HEK293T (cell line): ENCODE results near the gene C8B.

Experiments used
- CTCF ChIA-PET: fragments of 350-600 bp; formaldehyde crosslinking; extraction: SDS; loops from one replicate; lab custom pipeline; 2021; ENCODE audit warnings: antibody characterized with exemption, inconsistent platforms; lab: Yijun Ruan, JAX
- POLR2A ChIA-PET: fragments of 350-600 bp; formaldehyde crosslinking; extraction: SDS; loops from one replicate; lab custom pipeline; 2020; ENCODE audit warnings: antibody characterized with exemption, inconsistent platforms; lab: Yijun Ruan, JAX
- DNase-seq: peaks from one replicate; pipeline ENCODE4 v3.0.0; 2012; ENCODE audit warnings: mixed read lengths; ENCODE audit errors: extremely low spot score
- ARNT ChIP-seq: fragments of 450-650 bp; IDR thresholded peaks from 2 replicates; pipeline ENCODE4 v1.6.1; 2017; ENCODE audit warnings: mild to moderate bottlenecking
- BHLHE40 ChIP-seq: fragments of 450-650 bp; IDR thresholded peaks from 2 replicates; pipeline ENCODE4 v1.6.1; 2016; ENCODE audit warnings: mild to moderate bottlenecking, moderate library complexity, borderline replicate concordance
- CTBP1 ChIP-seq: fragments of 450-650 bp; IDR thresholded peaks from 2 replicates; pipeline ENCODE4 v1.6.1; 2016; ENCODE audit warnings: borderline replicate concordance
- ELF4 ChIP-seq: fragments of 450-650 bp; IDR thresholded peaks from 2 replicates; pipeline ENCODE4 v1.6.1; 2017; ENCODE audit warnings: antibody characterized with exemption
- FOXA1 ChIP-seq: fragments of 450-650 bp; IDR thresholded peaks from 2 replicates; pipeline ENCODE4 v1.6.1; 2016; ENCODE audit warnings: mild to moderate bottlenecking
- FOXK2 ChIP-seq: fragments of 450-650 bp; IDR thresholded peaks from 2 replicates; pipeline ENCODE4 v1.6.1; 2016; ENCODE audit warnings: mild to moderate bottlenecking
- FOXM1 ChIP-seq: fragments of 450-650 bp; IDR thresholded peaks from 2 replicates; pipeline ENCODE4 v1.6.1; 2017; ENCODE audit warnings: mild to moderate bottlenecking, borderline replicate concordance
- HDGF ChIP-seq: fragments of 450-650 bp; IDR thresholded peaks from 2 replicates; pipeline ENCODE4 v1.6.1; 2017; ENCODE audit warnings: antibody characterized with exemption, borderline replicate concordance
- L3MBTL2 ChIP-seq: fragments of 450-650 bp; conservative IDR thresholded peaks from 2 replicates; pipeline ENCODE4 v1.6.1; 2016; ENCODE audit warnings: mild to moderate bottlenecking
- LEF1 ChIP-seq: fragments of 450-650 bp; IDR thresholded peaks from 2 replicates; pipeline ENCODE4 v1.6.1; 2017; ENCODE audit warnings: mild to moderate bottlenecking, borderline replicate concordance
- NFRKB ChIP-seq: fragments of 450-650 bp; IDR thresholded peaks from 2 replicates; pipeline ENCODE4 v1.6.1; 2016; ENCODE audit warnings: mild to moderate bottlenecking, moderate library complexity
- SP1 ChIP-seq: fragments of 450-650 bp; IDR thresholded peaks from 2 replicates; pipeline ENCODE4 v1.6.1; 2017
- SUZ12 ChIP-seq: fragments of 450-650 bp; IDR thresholded peaks from 2 replicates; pipeline ENCODE4 v1.6.1; 2016; ENCODE audit warnings: mild to moderate bottlenecking
- TARDBP ChIP-seq: fragments of 450-650 bp; IDR thresholded peaks from 2 replicates; pipeline ENCODE4 v1.6.1; 2016
- ZNF384 ChIP-seq: fragments of 450-650 bp; IDR thresholded peaks from 2 replicates; pipeline ENCODE4 v1.6.1; 2016
- TF ChIP-seq, protein P1 (sequence below): fragments of 450-650 bp; IDR thresholded peaks from 2 replicates; pipeline ENCODE4 v1.6.1; 2016

The C8B gene

DNA sequence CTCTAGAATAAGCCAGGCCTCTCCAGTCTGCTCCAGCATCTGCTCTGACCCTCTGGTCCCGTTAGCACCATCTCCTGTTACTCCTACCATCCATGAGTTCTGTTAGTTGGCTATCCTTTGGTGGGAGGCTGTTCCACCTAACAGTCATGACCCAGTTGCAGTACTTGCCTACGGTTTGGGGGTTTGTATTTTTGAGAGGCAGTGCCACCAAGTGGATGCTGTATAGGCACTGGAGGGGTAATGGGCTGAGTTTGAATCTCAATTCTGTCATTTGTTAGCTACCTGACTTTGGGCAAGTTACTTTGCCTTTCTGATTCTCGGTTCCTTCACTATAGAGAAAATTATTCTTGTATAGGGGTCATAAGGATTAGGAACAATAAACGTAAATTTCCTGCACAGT lies 12.1 kb upstream of the C8B start:
- ChIA-PET CTCF (interaction anchor here (1.0 kb wide), 1 partner anchor 10 kb away, joined by 5 read pairs; no protein-coding TSS in a partner anchor), POLR2A (no interaction called here)
- DNase-seq = no peak
- TF ChIP-seq FOXM1 (no peak), NFRKB (no peak), FOXA1 (no peak), LEF1 (no peak), SUZ12 (no peak), CTBP1 (no peak), ZNF384 (no peak), SP1 (no peak), HDGF (no peak), BHLHE40 (no peak), FOXK2 (no peak), ARNT (no peak), L3MBTL2 (no peak)

DNA sequence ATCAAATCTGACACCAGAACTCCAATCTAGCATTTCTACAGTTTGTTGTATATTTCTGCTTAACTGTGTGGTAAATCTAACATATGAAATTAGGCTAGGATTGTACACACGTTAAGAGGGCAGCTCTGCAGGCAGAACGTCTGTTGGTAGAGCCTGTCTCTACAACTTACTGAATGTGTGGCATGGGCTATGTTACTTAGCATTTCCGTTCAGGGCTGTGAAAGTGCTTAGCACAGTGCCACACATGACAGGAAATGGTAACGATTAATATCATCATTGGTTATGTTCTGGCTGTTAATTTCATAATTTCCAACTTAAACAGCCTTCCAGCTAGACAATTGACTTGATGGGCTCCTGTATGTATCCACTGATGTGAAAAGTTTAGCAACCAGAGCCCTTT lies 9.6 kb upstream of the C8B start:
- POLR2A ChIA-PET = no interaction called here
- CTCF ChIA-PET = no interaction called here
- no peak for DNase-seq
- TF ChIP-seq FOXA1 = no peak
- TF ChIP-seq BHLHE40 = no peak
- no peak for TF ChIP-seq FOXM1
- TF ChIP-seq ZNF384 = no peak

DNA sequence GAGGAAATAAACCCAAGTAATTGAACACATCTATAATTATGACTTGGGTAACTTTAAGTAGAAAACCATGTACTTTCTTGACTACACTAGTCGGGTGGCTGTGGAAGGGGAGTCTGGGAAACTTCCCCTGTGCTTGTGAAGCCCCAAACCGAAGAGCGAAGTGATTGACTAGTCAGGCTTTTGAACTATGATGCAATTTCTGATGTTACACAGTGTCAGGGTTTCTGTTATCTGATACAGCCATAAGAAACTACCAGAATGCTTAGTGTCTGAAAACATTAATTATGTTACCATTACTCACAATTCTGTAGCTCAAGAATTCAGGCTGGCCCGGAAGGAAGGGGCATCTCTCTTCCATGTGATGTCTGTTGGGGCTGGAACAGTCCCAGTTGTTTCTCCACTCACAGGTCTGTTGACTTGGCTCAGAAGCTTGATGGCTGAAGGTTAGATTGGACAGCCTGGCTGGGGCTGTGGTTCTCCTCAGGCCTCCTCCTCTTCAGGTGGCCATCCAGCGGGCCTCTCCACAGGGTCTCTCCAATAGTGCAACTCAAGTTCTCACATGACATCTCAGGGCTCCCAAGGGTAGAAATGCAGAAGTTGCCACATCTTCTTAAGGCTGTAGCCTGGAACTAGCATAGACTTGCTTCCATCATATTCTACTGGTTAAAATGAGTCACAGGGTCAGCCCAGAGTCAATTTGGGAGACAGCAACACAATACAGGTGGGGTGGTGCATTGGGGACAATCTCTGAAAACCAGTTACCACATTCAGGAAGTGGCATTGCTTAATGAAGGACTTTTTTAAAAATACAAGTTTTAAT lies 8.3 kb upstream of the C8B start:
- ChIA-PET CTCF (interaction anchor here (0.6 kb wide), 1 partner anchor 156 kb away, joined by 4 read pairs; no protein-coding TSS in a partner anchor), POLR2A (no interaction called here)
- no peak for TF ChIP-seq FOXM1
- no peak for TF ChIP-seq HDGF
- TF ChIP-seq ARNT = no peak
- no peak for TF ChIP-seq LEF1
- TF ChIP-seq SP1 = no peak
- TF ChIP-seq FOXK2 = no peak
- no peak for TF ChIP-seq ZNF384
- TF ChIP-seq, protein P1, sequence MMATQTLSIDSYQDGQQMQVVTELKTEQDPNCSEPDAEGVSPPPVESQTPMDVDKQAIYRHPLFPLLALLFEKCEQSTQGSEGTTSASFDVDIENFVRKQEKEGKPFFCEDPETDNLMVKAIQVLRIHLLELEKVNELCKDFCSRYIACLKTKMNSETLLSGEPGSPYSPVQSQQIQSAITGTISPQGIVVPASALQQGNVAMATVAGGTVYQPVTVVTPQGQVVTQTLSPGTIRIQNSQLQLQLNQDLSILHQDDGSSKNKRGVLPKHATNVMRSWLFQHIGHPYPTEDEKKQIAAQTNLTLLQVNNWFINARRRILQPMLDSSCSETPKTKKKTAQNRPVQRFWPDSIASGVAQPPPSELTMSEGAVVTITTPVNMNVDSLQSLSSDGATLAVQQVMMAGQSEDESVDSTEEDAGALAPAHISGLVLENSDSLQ = no peak
- TF ChIP-seq SUZ12 = no peak
- TF ChIP-seq BHLHE40 = no peak
- no peak for TF ChIP-seq TARDBP
- no peak for TF ChIP-seq ELF4
- TF ChIP-seq FOXA1 = no peak
- no peak for DNase-seq

DNA sequence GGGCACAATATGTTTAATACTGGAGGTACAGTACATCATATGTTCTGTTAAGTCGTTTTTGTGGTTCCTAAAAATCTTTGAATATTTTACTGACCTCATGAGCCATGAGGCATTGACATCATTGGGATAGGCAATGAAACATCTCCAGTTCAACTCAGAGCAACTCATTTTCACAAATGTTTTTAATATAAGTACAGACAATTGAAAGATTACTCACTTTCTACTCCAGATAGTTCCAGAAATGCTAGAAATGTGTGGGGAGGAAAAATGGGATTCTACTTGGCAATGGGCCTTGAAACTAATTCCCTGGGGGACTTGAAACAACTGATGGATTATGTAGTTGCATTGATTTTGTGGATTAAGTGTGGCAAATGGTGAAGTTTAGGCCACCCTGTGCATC lies 7.2 kb upstream of the C8B start:
- ChIA-PET CTCF (no interaction called here), POLR2A (no interaction called here)
- TF ChIP-seq L3MBTL2 (no peak), ARNT (no peak), HDGF (no peak), FOXA1 (no peak), SUZ12 (no peak), CTBP1 (no peak), ELF4 (no peak), FOXK2 (no peak), TARDBP (no peak), NFRKB (no peak), BHLHE40 (no peak)
- TF ChIP-seq, protein P1 = no peak
- no peak for DNase-seq

DNA sequence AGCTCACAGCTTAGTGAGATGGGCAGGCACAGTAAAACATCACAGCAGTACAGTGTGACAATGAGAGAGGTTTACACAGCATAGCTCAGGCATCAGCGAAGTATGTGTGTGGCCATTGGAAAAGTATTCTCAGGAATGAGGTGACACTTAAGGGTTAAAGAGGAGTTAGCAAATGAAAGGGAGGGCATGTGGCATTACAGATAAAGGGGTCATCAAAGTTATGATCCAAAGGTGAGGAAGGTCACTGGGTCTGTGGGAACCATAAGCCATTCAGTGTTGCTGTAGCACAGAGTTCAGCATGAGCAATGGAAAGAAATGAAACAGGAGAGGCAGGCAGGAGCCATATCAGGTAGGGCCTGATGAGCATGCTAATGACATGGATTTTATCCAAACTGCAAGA lies 4.5 kb upstream of the C8B start:
- no peak for TF ChIP-seq FOXA1
- TF ChIP-seq ELF4 = no peak
- no peak for TF ChIP-seq SUZ12
- TF ChIP-seq, protein P1 = no peak
- no peak for TF ChIP-seq CTBP1
- no peak for TF ChIP-seq HDGF
- TF ChIP-seq BHLHE40 = no peak
- TF ChIP-seq ZNF384 = no peak
- TF ChIP-seq LEF1 = no peak
- TF ChIP-seq FOXK2 = no peak
- no peak for TF ChIP-seq NFRKB
- no peak for TF ChIP-seq FOXM1
- no peak for TF ChIP-seq L3MBTL2
- TF ChIP-seq ARNT = no peak
- TF ChIP-seq SP1 = no peak
- no peak for TF ChIP-seq TARDBP
- POLR2A ChIA-PET = no interaction called here
- CTCF ChIA-PET = no interaction called here
- no peak for DNase-seq

DNA sequence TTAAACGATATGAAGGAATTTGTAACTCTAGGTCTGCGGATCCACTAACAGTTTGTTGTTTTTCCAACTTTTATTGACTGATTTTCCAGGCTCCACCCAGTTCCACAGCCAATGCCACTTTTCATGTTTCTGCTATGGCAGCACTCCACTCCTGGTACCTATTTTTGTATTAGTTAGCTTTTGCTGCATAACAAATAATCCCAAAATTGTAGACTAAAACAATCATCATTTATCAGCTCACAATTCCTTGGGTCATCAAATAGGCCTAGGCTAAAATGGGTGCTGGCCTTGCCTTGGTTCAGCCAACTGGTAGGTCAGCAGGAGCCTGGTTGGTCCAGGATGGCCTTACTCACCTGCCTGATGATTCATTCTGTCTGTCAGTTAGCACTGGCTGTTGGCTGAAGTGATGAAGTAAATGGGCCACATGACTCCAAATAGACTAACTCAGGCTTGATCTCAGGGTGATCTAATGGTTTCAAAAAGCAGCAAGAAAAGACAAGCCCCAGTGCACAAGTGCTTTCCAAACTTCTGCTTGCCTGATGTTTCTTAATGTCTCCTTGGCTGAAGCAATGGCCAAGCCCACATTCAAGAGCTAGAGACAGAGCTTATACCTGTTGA lies 3.2 kb upstream of the C8B start:
- TF ChIP-seq LEF1 (no peak), HDGF (no peak), FOXA1 (no peak), FOXM1 (no peak), SP1 (no peak), ZNF384 (no peak), ARNT (no peak), L3MBTL2 (no peak), SUZ12 (no peak), ELF4 (no peak), TARDBP (no peak), BHLHE40 (no peak)
- TF ChIP-seq, protein P1 = no peak
- no peak for DNase-seq
- CTCF ChIA-PET = interaction anchor here (0.8 to 1.8 kb wide), 7 partner anchors 9 to 137 kb away, joined by 3 to 11 read pairs (median 3); no protein-coding TSS in a partner anchor
- POLR2A ChIA-PET = no interaction called here
